Bronchial epithelial cell (primary cell): ENCODE results near the gene AFDN. TPM values are rescaled to one million over a fixed set of nuclear protein-coding genes. Genes with fewer than 3 reads are reported as not detected.

ENCODE experiments used
- DNase-seq: peaks from one replicate; pipeline ENCODE4 v3.0.0-alpha.2; 2010; ENCODE audit warnings: low read depth
- FAIRE-seq: peaks from 2 replicates; lab custom pipeline; 2011; peaks lifted over from hg19 to GRCh38; lab: Jason Lieb, UNC
- H3K27me3 ChIP-seq: 2 replicates; pipeline ENCODE4 v1.5.1; 2011; ENCODE audit warnings: low read length; ENCODE audit not compliant: control insufficient read depth, insufficient read depth
- H3K36me3 ChIP-seq: 2 replicates; pipeline ENCODE4 v1.5.1; 2011; ENCODE audit warnings: low read length; ENCODE audit not compliant: control insufficient read depth, insufficient read depth
- H3K4me3 ChIP-seq: 2 replicates; pipeline ENCODE4 v1.5.1; 2011; ENCODE audit warnings: mild to moderate bottlenecking, low read depth, low read length, control low read depth
- total RNA-seq: library from RNA; depleted of rRNA; stranded (reverse); fragments of >200 nt; gene quantifications from 2 replicates; pipeline ENCODE4 v1.2.1, GENCODE V29; 2014
- TF ChIP-seq, protein P1 (sequence below): IDR thresholded peaks from 2 replicates; pipeline ENCODE4 v1.5.1; 2011; ENCODE audit warnings: mild to moderate bottlenecking, moderate library complexity, low read length, control low read depth, inconsistent platforms; ENCODE audit not compliant: insufficient read depth, severe bottlenecking

The AFDN gene
- total RNA-seq, 1 donor from 2014 or later = 146 TPM

DNA sequence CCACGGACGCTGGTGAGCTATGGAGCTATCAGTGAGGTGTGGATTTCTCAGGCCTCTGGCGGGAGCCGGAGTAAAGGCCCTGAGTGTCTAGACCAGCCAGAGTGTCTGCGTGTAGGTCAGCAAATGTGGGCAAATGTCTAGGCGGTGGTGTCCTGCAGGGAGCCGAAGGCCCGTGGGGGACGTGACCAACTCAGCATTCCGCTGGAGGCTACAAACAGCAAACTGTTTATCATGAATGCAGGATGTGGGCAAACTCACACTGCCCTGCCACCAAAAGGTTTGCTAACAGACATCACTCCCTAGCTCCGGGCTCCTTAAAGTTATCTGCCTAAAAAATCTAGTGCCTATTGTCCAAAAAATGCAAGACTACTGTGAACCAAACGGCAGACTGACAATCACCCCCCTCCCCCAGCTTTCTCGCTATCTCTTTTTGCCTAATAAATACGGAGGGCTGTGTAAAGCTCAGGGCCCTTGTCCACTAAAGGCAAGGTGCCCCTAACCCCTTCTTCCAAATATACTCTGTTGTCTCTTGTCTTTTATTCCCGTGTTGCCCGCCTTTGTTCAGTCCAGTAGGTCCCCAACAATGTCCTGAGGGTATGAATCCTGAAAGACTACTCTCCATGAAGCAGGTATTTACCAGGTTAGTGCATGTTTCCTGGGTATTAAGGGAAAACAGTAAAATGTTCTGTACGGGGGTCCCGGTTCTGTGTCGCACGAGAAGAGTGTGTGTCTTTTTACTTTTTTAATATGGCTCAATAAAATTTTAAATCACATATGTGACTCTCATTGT, 29.0 kb upstream of the AFDN start:
- Histone ChIP-seq H3K4me3 (no peak overlapping the region), H3K27me3 (peaks cover 8% of the 10 kb centered on the region), H3K36me3 (no peaks in the 10 kb centered on the region)
- DNase-seq = no peak
- TF ChIP-seq, protein P1, sequence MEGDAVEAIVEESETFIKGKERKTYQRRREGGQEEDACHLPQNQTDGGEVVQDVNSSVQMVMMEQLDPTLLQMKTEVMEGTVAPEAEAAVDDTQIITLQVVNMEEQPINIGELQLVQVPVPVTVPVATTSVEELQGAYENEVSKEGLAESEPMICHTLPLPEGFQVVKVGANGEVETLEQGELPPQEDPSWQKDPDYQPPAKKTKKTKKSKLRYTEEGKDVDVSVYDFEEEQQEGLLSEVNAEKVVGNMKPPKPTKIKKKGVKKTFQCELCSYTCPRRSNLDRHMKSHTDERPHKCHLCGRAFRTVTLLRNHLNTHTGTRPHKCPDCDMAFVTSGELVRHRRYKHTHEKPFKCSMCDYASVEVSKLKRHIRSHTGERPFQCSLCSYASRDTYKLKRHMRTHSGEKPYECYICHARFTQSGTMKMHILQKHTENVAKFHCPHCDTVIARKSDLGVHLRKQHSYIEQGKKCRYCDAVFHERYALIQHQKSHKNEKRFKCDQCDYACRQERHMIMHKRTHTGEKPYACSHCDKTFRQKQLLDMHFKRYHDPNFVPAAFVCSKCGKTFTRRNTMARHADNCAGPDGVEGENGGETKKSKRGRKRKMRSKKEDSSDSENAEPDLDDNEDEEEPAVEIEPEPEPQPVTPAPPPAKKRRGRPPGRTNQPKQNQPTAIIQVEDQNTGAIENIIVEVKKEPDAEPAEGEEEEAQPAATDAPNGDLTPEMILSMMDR = no peak
- FAIRE-seq = no peak

DNA sequence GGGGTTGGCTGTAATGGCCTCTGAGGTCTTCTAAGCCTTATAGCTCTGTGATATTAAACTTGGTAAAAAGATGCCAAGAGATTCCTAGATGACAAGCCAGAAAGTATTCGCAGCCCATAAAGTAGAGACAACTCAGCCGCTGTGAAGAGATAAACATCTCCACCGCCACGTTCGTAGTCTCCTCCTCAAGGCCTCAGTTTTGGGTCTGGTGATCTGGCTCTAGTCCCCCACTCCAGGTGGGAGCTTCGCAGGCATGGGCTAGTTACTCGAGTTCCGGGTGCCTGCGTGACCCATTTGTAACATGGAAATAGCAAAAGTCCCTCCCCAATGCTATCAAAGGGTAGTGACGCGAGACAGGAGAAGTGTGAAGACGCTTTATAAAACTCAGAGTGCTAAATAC, 28.3 kb upstream of the AFDN start:
- DNase-seq (no peak), FAIRE-seq (no peak)
- no peaks in the 10 kb centered on the region for H3K36me3 ChIP-seq
- peaks cover 8% of the 10 kb centered on the region for H3K27me3 ChIP-seq
- TF ChIP-seq, protein P1 = no peak
- no peak overlapping the region for H3K4me3 ChIP-seq

DNA sequence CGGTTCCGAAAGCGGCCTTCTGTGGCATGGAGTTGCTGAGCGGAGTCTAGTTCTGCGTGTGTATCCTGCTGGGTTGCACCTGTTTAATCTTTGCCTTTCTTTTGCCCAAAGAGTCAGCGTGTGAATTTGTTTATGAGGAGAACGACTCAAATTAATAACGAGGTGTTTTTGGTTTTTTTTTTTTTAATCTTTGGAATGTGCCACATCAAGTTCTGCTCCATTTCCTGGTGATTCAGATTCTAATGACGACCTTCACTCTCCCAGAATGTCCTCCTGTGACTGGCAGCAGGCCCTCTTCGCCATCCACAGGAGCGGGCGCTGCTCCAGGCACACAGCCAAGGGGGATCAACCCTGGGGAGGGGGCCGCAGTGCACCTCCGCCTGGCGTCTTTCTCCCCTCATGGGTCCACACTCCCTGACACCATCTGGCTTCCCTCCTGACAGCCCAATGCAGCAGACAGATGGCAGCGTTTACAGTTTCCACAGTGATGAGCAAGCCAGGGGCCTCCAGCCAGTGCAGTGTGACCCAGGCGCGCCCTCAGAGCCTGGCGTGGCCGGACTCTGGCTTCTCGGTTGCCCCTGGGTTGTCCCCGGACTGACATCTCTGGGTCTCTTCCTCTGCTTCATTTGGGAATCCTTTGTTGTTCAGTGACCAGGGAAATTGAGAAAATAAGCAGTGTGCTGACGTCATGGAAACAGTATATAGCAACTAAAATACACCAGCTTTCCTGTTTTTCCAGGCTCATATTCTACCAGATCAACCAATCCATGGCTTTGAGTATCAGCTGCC, 27.5 kb upstream of the AFDN start:
- Histone ChIP-seq H3K36me3 (no peaks in the 10 kb centered on the region), H3K27me3 (peaks cover 8% of the 10 kb centered on the region), H3K4me3 (no peak overlapping the region)
- TF ChIP-seq, protein P1 = no peak
- FAIRE-seq (no peak), DNase-seq (no peak)

DNA sequence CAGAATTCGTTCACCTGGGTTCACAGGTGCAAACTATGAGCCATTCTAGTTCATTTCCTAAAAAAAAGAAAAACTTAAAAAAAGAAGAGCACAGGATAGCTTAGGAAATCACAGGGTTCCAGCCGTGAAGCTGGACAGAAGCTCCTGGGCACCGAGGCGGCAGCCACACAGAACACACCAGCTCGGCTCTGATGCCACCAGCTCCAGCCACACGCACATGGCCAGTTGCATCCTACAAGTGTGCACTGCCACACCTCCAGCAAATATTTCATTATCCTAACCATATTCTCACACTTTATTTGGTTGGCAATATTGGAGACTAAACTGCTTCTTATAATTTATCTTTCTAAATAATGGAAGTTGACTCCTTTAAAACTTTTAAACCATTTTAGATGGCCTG, 26.2 kb upstream of the AFDN start:
- FAIRE-seq (no peak), DNase-seq (no peak)
- Histone ChIP-seq H3K36me3 (no peaks in the 10 kb centered on the region), H3K4me3 (no peak overlapping the region), H3K27me3 (peaks cover 6% of the 10 kb centered on the region)
- TF ChIP-seq, protein P1 = no peak

DNA sequence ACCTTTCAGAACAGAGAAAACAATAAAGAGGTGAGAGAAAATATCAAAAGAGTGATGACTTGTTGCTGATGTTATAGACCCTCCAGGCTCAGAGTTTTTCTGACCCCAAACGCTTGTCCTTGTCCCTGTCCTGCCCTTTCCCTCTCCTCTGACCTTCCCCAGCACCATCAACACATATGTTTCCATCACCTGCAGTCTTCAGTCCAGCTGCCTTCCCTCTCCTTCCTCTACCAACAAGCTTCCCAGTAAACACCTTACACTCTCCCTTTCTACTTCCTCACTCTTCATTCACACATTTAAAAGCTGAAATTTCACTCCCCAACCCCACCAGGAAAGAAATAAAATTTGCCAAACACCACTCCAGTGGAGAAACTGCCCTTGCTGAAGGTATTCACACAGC, 25.4 kb upstream of the AFDN start:
- peaks cover 1% of the 10 kb centered on the region for H3K27me3 ChIP-seq
- FAIRE-seq (no peak), DNase-seq (no peak)
- no peak overlapping the region for H3K4me3 ChIP-seq
- TF ChIP-seq, protein P1 = no peak
- H3K36me3 ChIP-seq = no peaks in the 10 kb centered on the region
